Esophagus squamous epithelium (tissue), 4 donors: Measurements from ENCODE around the gene HAX1.

ENCODE experiments used
- POLR2A ChIP-seq, 4 donors: fragments of 450-650 bp; IDR thresholded peaks; one replicate each; pipeline ENCODE4 v1.6.1; 2017; ENCODE audit warnings: antibody characterized with exemption in 4 of 4, mild to moderate bottlenecking in 4 of 4, moderate library complexity in 3 of 4
- TF ChIP-seq, protein P1 (sequence below), 6 experiments: fragments of 450-650 bp in 4 of 6; fragments of 200-600 bp in 2 of 6; sonication (generic) in 2 of 6; IDR thresholded peaks; one replicate each; pipeline ENCODE4 v1.5.1; 2016 to 2019; ENCODE audit warnings: antibody characterized with exemption in 6 of 6, mild to moderate bottlenecking in 4 of 6, moderate library complexity in 4 of 6

DNA sequence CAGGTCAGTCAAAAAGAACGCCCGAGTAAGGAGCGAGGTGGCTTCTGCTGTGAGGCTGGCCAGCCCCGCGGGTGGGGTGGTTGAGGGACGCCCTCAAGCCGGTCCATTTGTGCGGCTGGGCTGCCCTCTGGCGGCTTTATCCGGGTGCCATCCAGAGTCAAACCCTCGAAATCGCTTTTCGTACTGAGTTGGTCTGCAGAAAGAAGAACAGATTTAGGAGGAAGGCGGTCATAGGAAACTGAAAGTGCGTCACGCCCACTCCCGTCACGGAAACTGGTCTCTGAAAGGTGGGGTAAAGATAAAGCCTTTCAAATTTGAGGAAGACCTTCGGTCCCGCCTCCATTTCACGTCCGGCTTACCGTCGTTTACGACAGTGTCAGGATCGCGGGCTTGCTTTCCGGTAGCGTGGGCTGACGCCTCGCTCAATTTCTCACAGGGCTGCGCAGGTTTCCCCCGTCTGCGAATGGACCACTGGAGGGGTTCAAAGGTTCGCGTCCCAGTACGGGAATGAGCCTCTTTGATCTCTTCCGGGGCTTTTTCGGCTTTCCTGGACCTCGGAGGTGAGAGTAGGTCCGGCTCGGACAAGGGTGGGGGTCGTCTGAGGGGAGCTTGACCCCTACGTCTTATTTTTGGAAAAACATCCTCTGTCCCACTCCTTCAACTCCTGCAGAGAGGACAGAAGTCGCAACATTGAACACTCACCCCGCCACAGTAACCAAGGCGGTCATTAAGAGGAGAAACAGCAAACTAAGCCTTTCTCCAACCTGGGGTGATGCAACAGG is at the start of gene HAX1:
- peak in 3 of 4 donors; percentile 13 to 70 (median 52) for TF ChIP-seq POLR2A (IDR thresholded peaks at IDR 0.05)
- TF ChIP-seq, protein P1, sequence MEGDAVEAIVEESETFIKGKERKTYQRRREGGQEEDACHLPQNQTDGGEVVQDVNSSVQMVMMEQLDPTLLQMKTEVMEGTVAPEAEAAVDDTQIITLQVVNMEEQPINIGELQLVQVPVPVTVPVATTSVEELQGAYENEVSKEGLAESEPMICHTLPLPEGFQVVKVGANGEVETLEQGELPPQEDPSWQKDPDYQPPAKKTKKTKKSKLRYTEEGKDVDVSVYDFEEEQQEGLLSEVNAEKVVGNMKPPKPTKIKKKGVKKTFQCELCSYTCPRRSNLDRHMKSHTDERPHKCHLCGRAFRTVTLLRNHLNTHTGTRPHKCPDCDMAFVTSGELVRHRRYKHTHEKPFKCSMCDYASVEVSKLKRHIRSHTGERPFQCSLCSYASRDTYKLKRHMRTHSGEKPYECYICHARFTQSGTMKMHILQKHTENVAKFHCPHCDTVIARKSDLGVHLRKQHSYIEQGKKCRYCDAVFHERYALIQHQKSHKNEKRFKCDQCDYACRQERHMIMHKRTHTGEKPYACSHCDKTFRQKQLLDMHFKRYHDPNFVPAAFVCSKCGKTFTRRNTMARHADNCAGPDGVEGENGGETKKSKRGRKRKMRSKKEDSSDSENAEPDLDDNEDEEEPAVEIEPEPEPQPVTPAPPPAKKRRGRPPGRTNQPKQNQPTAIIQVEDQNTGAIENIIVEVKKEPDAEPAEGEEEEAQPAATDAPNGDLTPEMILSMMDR (IDR thresholded peaks at IDR 0.05), result peak; percentile 59 to 89 (median 81)
